Left cardiac atrium (tissue), 4 donors: ENCODE data around the gene PCSK5. TPM values are rescaled to one million over a fixed set of nuclear protein-coding genes. Genes with fewer than 3 reads are reported as not detected.

Experiments
- ATAC-seq, 2 donors: fragments of 200-7000 bp; cut with Tn5 transposase; one replicate each; pipeline ENCODE4 v1.9.1; 2020; ENCODE audit warnings: mild to moderate bottlenecking in 2 of 2, moderate library complexity in 2 of 2
- DNase-seq: peaks from one replicate; pipeline ENCODE4 v3.0.0-alpha.2; 2020
- intact Hi-C, 2 donors: fragments of 100-400 bp; cut with DNase I; formaldehyde crosslinking; loops; one replicate each; pipeline versions ENCODE4 v1.14.1 to v1.15.1; 2022 to 2023
- total RNA-seq, 2 donors: library from RNA; stranded (reverse); fragmentation: NEBNext Ultra II Directional; extraction: Animal tissue kit (Norgen Biotek cat#: 25700); gene quantifications; one replicate each; pipeline ENCODE4 v1.2.1, GENCODE V29; 2021
- donor health status: DM: no; HTN: yes; CAD: no.
- donor health status: DM: no; HTN: yes; CAD: no; lungs with severe emphysema.
- donor health status: DM: yes; HTN: yes; CAD: no.
- donor health status: Dilated cardiomyopathy.

The PCSK5 gene
- total RNA-seq, 2 donors from 2014 or later: 7.9 to 9.3 TPM

- ATAC-seq (no peak), DNase-seq (no peak)
- intact Hi-C loops: no loop called here
Measured at GRCh38 chr9:76405340-76405739, 514.9 kb downstream of the PCSK5 start.

GRCh38 chr9:76405868-76406267, 515.4 kb downstream of the PCSK5 start:
- ATAC-seq (no peak), DNase-seq (no peak)
- intact Hi-C loops: no loop called here
